NCI-H2029 treated with DMSO at 0.1 percent for 48 hours (cell line): Measurements from ENCODE around the gene C1QTNF2.

Experiments
- DNase-seq: peaks from one replicate; lab custom pipeline; 2025; lab: John Stamatoyannopoulos, UW

Gene C1QTNF2

DNA sequence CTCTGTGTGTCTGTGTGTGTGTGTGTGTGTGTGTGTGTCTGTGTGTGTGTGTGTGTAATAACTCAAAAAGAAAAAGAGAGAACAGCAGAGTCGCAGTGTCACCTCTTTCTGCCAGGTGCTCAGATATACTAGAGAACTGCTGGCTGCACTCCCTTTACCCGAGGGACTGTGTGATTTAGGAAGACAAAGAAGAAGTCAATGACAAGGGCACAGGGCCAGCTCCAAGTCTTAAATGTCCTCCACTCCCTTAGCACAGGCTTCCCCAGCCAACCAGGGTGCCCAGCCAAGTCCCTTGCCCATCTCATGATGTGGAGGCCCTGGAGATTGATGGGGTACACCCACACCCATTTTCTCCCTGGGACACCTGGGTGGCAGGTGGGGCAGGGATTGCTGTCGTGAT, 66.7 kb downstream of the C1QTNF2 start:
- peak; percentile 24 for DNase-seq

DNA sequence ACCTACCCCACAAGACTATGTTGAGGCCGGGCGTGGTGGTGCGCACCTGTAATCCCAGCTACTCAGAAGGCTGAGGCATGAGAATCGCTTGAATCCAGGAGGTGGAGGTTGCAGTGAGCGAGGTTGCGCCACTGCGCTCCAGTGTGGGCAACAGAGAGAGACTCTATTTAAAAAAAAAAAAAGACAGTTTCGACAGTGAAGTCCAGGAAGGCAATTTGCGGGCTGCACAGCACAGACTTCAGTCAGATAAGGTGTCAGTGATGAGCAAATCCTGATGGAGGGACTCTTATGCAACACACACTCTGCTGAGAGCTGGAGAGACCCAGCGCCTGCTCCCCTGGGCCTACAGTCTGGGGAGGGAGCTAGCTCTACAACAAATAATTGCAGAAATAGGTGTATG, 72.2 kb downstream of the C1QTNF2 start:
- no peak for DNase-seq

DNA sequence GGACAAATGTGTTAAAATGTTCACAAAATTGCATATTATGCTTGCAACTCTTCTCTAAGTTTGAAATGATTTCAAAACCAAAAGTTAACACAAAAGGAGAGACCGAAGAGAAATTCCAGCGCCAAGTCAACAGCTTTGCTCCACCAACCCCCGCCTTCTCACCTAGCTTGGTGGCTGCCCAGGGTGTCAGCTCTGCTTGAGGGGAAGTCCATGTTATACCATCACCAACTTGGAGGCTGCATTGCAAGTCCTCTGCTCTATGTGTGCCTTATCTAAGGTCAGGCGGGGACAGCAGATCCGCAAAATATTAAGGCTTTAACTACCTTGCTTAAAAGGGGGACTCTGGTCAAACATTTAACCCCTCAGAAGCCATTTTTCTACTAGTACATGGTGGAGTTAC, 72.7 kb downstream of the C1QTNF2 start:
- no peak for DNase-seq
